NCI-H1694 (cell line): ENCODE data around the gene YKT6.

Experiments used
- DNase-seq: peaks from one replicate; lab custom pipeline; 2025; lab: John Stamatoyannopoulos, UW

YKT6 gene

GRCh38 chr7:44261240-44261639 lies 60.5 kb downstream of the YKT6 start:
- peak; percentile 67 for DNase-seq

GRCh38 chr7:44262031-44262430 lies 61.3 kb downstream of the YKT6 start:
- no peak for DNase-seq

GRCh38 chr7:44263326-44264082 lies 62.7 kb downstream of the YKT6 start:
- DNase-seq = no peak
